Endodermal cell (in vitro differentiated cells): Measurements from ENCODE around the gene NF1. TPM values are rescaled to one million over a fixed set of nuclear protein-coding genes. Genes with fewer than 3 reads are reported as not detected.
"Not testable (repeated sequence)": the region's sequence is repeated elsewhere in the genome, so short reads cannot be mapped to it uniquely, and the experiment has no call there.

Experiments
- DNase-seq: peaks from one replicate; pipeline ENCODE4 v3.0.0-alpha.2; 2017
- H3K27ac ChIP-seq: 2 replicates; pipeline ENCODE4 v1.5.1; 2013; ENCODE audit warnings: mild to moderate bottlenecking, low read depth, low read length, moderate library complexity
- H3K27me3 ChIP-seq: 2 replicates; pipeline ENCODE4 v1.6.1; 2013; ENCODE audit warnings: mild to moderate bottlenecking, low read length, moderate library complexity; ENCODE audit not compliant: insufficient read depth, control insufficient read depth, poor library complexity, severe bottlenecking
- H3K36me3 ChIP-seq: 2 replicates; pipeline ENCODE4 v1.7.0; 2013; ENCODE audit warnings: mild to moderate bottlenecking, low read length, moderate library complexity; ENCODE audit not compliant: control insufficient read depth, insufficient read depth
- H3K4me1 ChIP-seq: one replicate; pipeline ENCODE4 v1.7.0; 2013; ENCODE audit warnings: low read length; ENCODE audit not compliant: control insufficient read depth, insufficient read depth
- H3K4me3 ChIP-seq: 2 replicates; pipeline ENCODE4 v1.5.1; 2013; ENCODE audit warnings: mild to moderate bottlenecking, low read length, moderate library complexity
- H3K9ac ChIP-seq: 2 replicates; pipeline ENCODE4 v1.6.1; 2013; ENCODE audit warnings: mild to moderate bottlenecking, low read length, moderate library complexity; ENCODE audit not compliant: poor library complexity, severe bottlenecking; ENCODE audit errors: extremely low read depth
- H3K9me3 ChIP-seq: 2 replicates; pipeline ENCODE4 v1.6.1; 2013; ENCODE audit warnings: mild to moderate bottlenecking, low read length, moderate library complexity; ENCODE audit not compliant: control insufficient read depth
- H3K27ac Mint-ChIP-seq: 2 replicates; pipeline ENCODE4 v1.8.0; 2020; ENCODE audit warnings: mixed read lengths
- H3K27me3 Mint-ChIP-seq: 2 replicates; pipeline ENCODE4 v1.8.0; 2021; ENCODE audit warnings: mild to moderate bottlenecking, mixed read lengths; ENCODE audit not compliant: insufficient read depth
- H3K36me3 Mint-ChIP-seq: 2 replicates; pipeline ENCODE4 v1.8.0; 2020; ENCODE audit warnings: low read depth, mixed read lengths
- H3K4me1 Mint-ChIP-seq: 2 replicates; pipeline ENCODE4 v1.8.0; 2020; ENCODE audit warnings: mixed read lengths
- H3K4me3 Mint-ChIP-seq: 2 replicates; pipeline ENCODE4 v1.8.0; 2020; ENCODE audit warnings: mild to moderate bottlenecking, moderate library complexity, mixed read lengths
- H3K9me3 Mint-ChIP-seq: 2 replicates; pipeline ENCODE4 v1.8.0; 2020; ENCODE audit warnings: mild to moderate bottlenecking, mixed read lengths
- CTCF ChIP-seq: fragments of 200-600 bp; sonication (generic); conservative IDR thresholded peaks from 2 replicates; pipeline ENCODE4 v1.5.0; 2021; ENCODE audit warnings: antibody characterized with exemption, mild to moderate bottlenecking
- WGBS, 2 experiments: methylation state at CpG; one replicate each; pipeline versions ENCODE4 v1.1.5 to v1.1.7; 2013; ENCODE audit warnings: missing lambda C conversion rate in 2 of 2, mixed read lengths in 1 of 2; ENCODE audit not compliant: insufficient coverage in 1 of 2, insufficient read length in 1 of 2; 5-methylcytosine and 5-hydroxymethylcytosine counted together
- long read RNA-seq, 4 experiments: library from polyadenylated mRNA in 2 of 4; library from RNA in 1 of 4; library from capped mRNA in 1 of 4; stranded (forward) in 3 of 4; unstranded in 1 of 4; transcript quantifications; one replicate each; pipeline ENCODE4 v2.0.0, GENCODE V29; 2020 to 2021; ENCODE audit warnings: inconsistent platforms in 1 of 4
- polyA plus RNA-seq, 2 experiments: library from polyadenylated mRNA; stranded (reverse); fragments of 50-300 nt; gene quantifications; one replicate each; pipeline ENCODE4 v1.2.3, GENCODE V29; 2013
- total RNA-seq, 2 donors: library from RNA; stranded (reverse); fragmentation: NEBNext Ultra II Directional in 1 of 2; extraction: Animal tissue kit (Norgen Biotek cat#: 25700) in 1 of 2; gene quantifications; 2 replicates in 1 of 2; 3 replicates in 1 of 2; pipeline ENCODE4 v1.2.1, GENCODE V29; 2021

The NF1 gene
- 10 to 100 TPM; 61.9 to 69.3 TPM for total RNA-seq
- 35.2 TPM for polyA plus RNA-seq (2013, experiment 1 of 2)
- polyA plus RNA-seq (2013, experiment 2 of 2) = 34.2 TPM
- long read RNA-seq, experiment 1, partial matches to known transcripts = 1 of 7 reads
- long read RNA-seq, experiment 1, other reads (novel, unspliced or antisense) = 5 of 7 reads
- long read RNA-seq, experiment 2, partial matches to known transcripts = 15 of 34 reads
- long read RNA-seq, experiment 2, other reads (novel, unspliced or antisense) = 18 of 34 reads
- long read RNA-seq, experiment 3, partial matches to known transcripts = 6 of 9 reads
- long read RNA-seq, experiment 3, other reads (novel, unspliced or antisense) = 3 of 9 reads
- long read RNA-seq, experiment 4, partial matches to known transcripts = 1 of 3 reads
- long read RNA-seq, experiment 4, other reads (novel, unspliced or antisense) = 1 of 3 reads

GRCh38 chr17:31094600-31095235 is at the start of gene NF1:
Gene NF1, plus strand, starts transcription at chr17:31094977. Its CDS starts 333 bp downstream, at chr17:31095310.
- no peak for TF ChIP-seq CTCF
- 0 to 1% methylated on average over 12 to 34 of the region's 45 CpGs for WGBS, 2 experiments

DNA sequence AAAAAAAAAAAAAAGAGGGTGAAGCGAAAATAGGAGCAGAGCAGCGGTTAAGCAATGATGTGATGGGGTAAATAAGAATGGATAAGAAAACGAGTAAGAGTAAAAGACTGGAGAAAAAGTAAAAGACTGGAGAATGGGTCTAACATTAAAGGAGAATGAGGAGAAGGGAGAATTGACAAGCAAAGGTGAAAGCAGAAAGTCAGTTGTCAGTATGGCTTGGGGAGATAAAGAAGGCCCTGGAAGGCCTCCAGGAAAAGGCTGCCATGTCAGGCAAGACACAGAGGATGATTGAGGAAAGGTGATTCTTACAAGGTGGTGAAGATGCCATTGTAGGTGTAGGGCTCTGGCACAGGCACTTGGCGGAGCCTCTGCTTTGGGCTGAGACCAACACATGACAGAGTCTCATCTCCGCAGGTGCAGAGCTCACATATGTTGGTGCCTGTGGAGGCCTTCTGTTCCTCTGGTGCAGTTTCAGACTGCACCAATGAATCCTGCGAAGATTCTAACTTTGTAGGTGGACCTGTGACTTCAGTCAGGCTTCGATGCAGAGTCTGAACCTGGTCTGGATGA is 47.8 kb upstream of the NF1 start:
- H3K36me3 Mint-ChIP-seq, H3K9me3 ChIP-seq, H3K9me3 Mint-ChIP-seq, H3K4me3 ChIP-seq, H3K4me1 Mint-ChIP-seq, H3K27ac Mint-ChIP-seq, H3K36me3 ChIP-seq, H3K4me3 Mint-ChIP-seq, H3K9ac ChIP-seq, H3K27ac ChIP-seq, DNase-seq, H3K27me3 Mint-ChIP-seq, H3K4me1 ChIP-seq, H3K27me3 ChIP-seq: not testable (repeated sequence)
- WGBS, 2 experiments = 93% methylated on average over 2 of the region's 7 CpGs; no CpG with 5 or more reads in 1 of the 2 experiments

More at GRCh38 chr17:31094600-31095235, at the start of gene NF1:
- no peaks in the 10 kb centered on the region for H3K4me1 ChIP-seq
- no peaks in the 10 kb centered on the region for H3K27me3 ChIP-seq
- H3K9me3 ChIP-seq = no peaks in the 10 kb centered on the region
- peak within 1 kb of the TSS; percentile 95 for H3K27ac Mint-ChIP-seq
- peak; percentile 99 for DNase-seq
- no peaks in the 10 kb centered on the region for H3K9me3 Mint-ChIP-seq
- peaks cover 14% of the 10 kb centered on the region for H3K4me1 Mint-ChIP-seq
- H3K9ac ChIP-seq = peak within 1 kb of the TSS; percentile 79
- peaks cover 11% of the 10 kb centered on the region for H3K36me3 Mint-ChIP-seq
- H3K27me3 Mint-ChIP-seq = no peaks in the 10 kb centered on the region
- peak within 1 kb of the TSS; percentile 81 for H3K4me3 Mint-ChIP-seq
- peak within 1 kb of the TSS; percentile 93 for H3K4me3 ChIP-seq
- no peaks in the 10 kb centered on the region for H3K36me3 ChIP-seq
- peak within 1 kb of the TSS; percentile 88 for H3K27ac ChIP-seq

DNA sequence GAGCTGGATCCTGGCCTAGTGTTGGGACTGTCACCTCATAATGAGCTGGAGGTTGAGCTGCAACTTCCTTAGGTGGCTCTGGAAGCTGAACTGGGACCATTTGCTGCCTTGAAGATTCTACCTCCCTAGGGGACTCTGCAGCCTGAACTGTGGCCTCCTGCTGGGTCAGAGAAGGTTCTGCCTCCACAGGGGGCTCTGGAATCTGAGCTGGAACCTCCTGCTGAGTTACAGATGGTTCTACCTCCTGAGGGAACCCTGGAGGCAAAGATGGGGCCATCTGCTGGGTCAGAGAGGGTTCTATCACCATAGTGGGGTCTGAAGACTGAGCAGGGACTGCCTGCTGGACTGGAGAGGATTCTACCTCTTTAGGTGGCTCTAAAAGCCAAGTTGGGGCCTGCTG is 46.6 kb upstream of the NF1 start:
- peaks cover 3% of the 10 kb centered on the region for H3K9me3 Mint-ChIP-seq
- no peaks in the 10 kb centered on the region for H3K27me3 Mint-ChIP-seq
- no peak overlapping the region for H3K27ac ChIP-seq
- no peak overlapping the region for H3K27ac Mint-ChIP-seq
- H3K4me1 ChIP-seq = no peaks in the 10 kb centered on the region
- no peak for TF ChIP-seq CTCF
- no peaks in the 10 kb centered on the region for H3K36me3 ChIP-seq
- no peaks in the 10 kb centered on the region for H3K27me3 ChIP-seq
- peak; percentile 24 for DNase-seq
- H3K4me3 Mint-ChIP-seq = no peak overlapping the region
- no peaks in the 10 kb centered on the region for H3K36me3 Mint-ChIP-seq
- H3K4me3 ChIP-seq = no peak overlapping the region
- no peaks in the 10 kb centered on the region for H3K9me3 ChIP-seq
- H3K4me1 Mint-ChIP-seq = no peaks in the 10 kb centered on the region
- no peak overlapping the region for H3K9ac ChIP-seq
